AG08395 (cell line): ENCODE results near the gene KIRREL1.

Experiments
- DNase-seq: peaks from one replicate; pipeline ENCODE4 v3.0.0; 2012; ENCODE audit warnings: mixed read lengths, low spot score

KIRREL1 gene

DNA sequence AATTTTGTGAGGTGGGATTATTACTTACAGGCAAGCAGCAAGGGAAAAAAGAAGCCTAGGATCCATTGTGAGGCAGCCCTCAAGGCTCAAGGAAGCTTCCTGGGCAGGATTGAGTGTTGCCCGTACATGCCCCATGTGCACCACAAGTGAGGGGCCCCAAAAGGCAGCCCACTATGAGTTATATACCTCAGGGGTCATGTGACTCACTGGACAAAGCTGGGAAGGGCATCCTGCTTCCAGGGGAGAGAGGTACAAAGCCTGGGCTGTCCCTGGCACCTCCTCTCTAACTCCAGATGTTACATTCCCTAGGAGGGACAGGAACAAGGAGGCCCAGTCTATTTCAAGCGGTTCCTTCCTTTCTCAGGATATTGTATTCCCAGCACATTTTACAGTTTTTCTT, 153.3 kb downstream of the KIRREL1 start:
- DNase-seq, result no peak

GRCh38 chr1:158147401-158147800, 154.0 kb downstream of the KIRREL1 start:
- no peak for DNase-seq

GRCh38 chr1:158147869-158148268, 154.4 kb downstream of the KIRREL1 start:
- DNase-seq, result no peak

GRCh38 chr1:158148468-158148867, 155.0 kb downstream of the KIRREL1 start:
- DNase-seq, result no peak

DNA sequence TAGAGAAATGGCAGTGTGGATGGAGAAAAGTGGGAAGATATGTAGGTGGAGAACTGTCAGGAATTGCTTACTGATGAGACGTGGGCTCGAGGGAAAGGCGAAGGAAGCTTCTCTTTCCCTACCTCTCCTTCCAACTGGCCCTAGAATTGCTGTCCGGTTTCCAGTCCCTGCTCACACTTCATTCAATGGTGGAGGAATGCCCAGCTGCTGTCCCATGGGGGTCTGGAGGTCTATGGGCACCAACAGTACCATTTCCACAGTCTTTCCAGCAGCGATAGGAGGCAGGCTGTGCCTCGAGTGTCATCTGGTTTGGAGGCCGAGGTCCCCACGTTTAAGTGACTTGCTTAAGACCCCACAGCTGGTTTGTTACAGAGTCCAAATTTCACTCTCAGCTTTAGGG, 155.7 kb downstream of the KIRREL1 start:
- DNase-seq, result peak; percentile 6
